Large intestine (tissue), 3 donors: ENCODE results near the gene PAFAH1B1. TPM values are rescaled to one million over a fixed set of nuclear protein-coding genes. Genes with fewer than 3 reads are reported as not detected.
A peak's percentile ranks its signal among the peaks of the same experiment; 100 is the strongest.

ENCODE experiments used
- DNase-seq, 2 donors: peaks; one replicate each; pipeline versions ENCODE4 v3.0.0 to v3.0.0-alpha.2; 2013
- H3K27ac ChIP-seq: one replicate; pipeline ENCODE4 v1.5.1; 2013; ENCODE audit warnings: low read length
- H3K27me3 ChIP-seq: 2 replicates; pipeline ENCODE4 v1.6.1; 2013; ENCODE audit warnings: low read length; ENCODE audit not compliant: control insufficient read depth, insufficient read depth
- H3K36me3 ChIP-seq: 2 replicates; pipeline ENCODE4 v1.6.1; 2013; ENCODE audit warnings: low read length; ENCODE audit not compliant: control insufficient read depth, insufficient read depth
- H3K4me1 ChIP-seq: one replicate; pipeline ENCODE4 v1.6.1; 2013; ENCODE audit warnings: low read length; ENCODE audit not compliant: control insufficient read depth, insufficient read depth
- H3K4me3 ChIP-seq: one replicate; pipeline ENCODE4 v1.5.1; 2013; ENCODE audit warnings: low read length
- H3K9me3 ChIP-seq: one replicate; pipeline ENCODE4 v1.6.1; 2013; ENCODE audit warnings: mild to moderate bottlenecking, low read depth, low read length, moderate library complexity; ENCODE audit not compliant: control insufficient read depth
- WGBS: methylation state at CpG from one replicate; pipeline ENCODE4 v1.1.5; 2013; ENCODE audit warnings: low lambda C conversion rate; ENCODE audit not compliant: insufficient coverage; 5-methylcytosine and 5-hydroxymethylcytosine counted together
- polyA plus RNA-seq: library from polyadenylated mRNA; unstranded; fragments of 120-200 nt; gene quantifications from one replicate; pipeline ENCODE4 v1.2.1, GENCODE V29; 2013

Gene PAFAH1B1
- polyA plus RNA-seq, 1 donor: 107 TPM

DNA sequence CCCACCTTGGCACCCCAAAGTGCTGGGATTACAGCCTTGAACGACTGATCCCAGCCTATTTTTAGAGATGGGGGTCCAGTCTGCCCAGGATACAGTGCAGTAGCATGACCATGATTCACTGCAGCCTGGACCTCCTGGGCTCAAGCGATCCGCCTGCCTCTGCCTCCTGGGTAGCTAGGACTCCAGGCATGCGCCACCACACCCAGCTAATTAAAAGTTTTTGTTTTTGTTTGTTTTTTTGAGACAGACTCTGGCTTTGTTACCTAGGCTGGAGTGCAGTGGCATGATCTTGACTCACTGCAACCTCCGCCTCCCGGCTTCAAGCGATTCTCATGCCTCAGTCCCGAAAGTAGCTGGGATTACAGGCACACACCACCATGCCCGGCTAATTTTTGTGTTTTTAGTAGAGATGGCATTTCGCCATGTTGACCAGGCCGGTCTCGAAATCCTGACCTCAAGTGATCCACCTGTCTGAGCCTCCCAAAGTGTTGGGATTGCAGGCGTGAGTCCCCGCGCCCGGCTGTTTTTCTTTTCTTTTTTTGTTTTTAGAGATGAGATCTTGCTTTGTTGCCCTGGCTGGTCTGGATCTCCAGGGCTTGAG, 2.3 kb upstream of the PAFAH1B1 start:
- no peaks in the 10 kb centered on the region for H3K36me3 ChIP-seq
- no peak overlapping the region for H3K4me3 ChIP-seq
- H3K9me3 ChIP-seq: peaks cover 4% of the 10 kb centered on the region
- WGBS: 80% methylated on average over 1 of the region's 16 CpGs
- peaks cover 7% of the 10 kb centered on the region for H3K4me1 ChIP-seq
- DNase-seq: no peak
- H3K27ac ChIP-seq: no peak overlapping the region
- H3K27me3 ChIP-seq: peaks cover 2% of the 10 kb centered on the region

GRCh38 chr17:2593821-2594721, 617 bp downstream of the PAFAH1B1 start:
- H3K4me1 ChIP-seq: peaks cover 7% of the 10 kb centered on the region

GRCh38 chr17:2594722-2595599, 1.5 kb downstream of the PAFAH1B1 start:
- H3K27ac ChIP-seq: peak overlapping the region; percentile 98
- 0% methylated on average over 2 of the region's 16 CpGs for WGBS
- peaks cover 4% of the 10 kb centered on the region for H3K9me3 ChIP-seq
- H3K27me3 ChIP-seq: no peaks in the 10 kb centered on the region
- peak overlapping the region; percentile 98 for H3K4me3 ChIP-seq
- peak in 1 of 2 donors; percentile 36 for DNase-seq
- peaks cover 7% of the 10 kb centered on the region for H3K4me1 ChIP-seq
- no peaks in the 10 kb centered on the region for H3K36me3 ChIP-seq

More at GRCh38 chr17:2593821-2594721, 617 bp downstream of the PAFAH1B1 start:
- peak; percentile 58 to 86 for DNase-seq
- WGBS: no CpG with 5 or more reads among the region's 80 CpGs
- peak overlapping the region; percentile 98 for H3K27ac ChIP-seq
- H3K36me3 ChIP-seq: no peaks in the 10 kb centered on the region
- H3K27me3 ChIP-seq: no peaks in the 10 kb centered on the region
- H3K4me3 ChIP-seq: peak overlapping the region; percentile 98
- peaks cover 4% of the 10 kb centered on the region for H3K9me3 ChIP-seq

- no CpG with 5 or more reads among the region's 4 CpGs for WGBS
- H3K27ac ChIP-seq: no peak overlapping the region
- H3K36me3 ChIP-seq: no peaks in the 10 kb centered on the region
- H3K4me1 ChIP-seq: peaks cover 7% of the 10 kb centered on the region
- H3K4me3 ChIP-seq: peak overlapping the region; percentile 98
- no peaks in the 10 kb centered on the region for H3K27me3 ChIP-seq
- DNase-seq: no peak
- peaks cover 4% of the 10 kb centered on the region for H3K9me3 ChIP-seq
These were observed 2.3 kb downstream of the PAFAH1B1 start for GRCh38 chr17:2595716-2596115.

DNA sequence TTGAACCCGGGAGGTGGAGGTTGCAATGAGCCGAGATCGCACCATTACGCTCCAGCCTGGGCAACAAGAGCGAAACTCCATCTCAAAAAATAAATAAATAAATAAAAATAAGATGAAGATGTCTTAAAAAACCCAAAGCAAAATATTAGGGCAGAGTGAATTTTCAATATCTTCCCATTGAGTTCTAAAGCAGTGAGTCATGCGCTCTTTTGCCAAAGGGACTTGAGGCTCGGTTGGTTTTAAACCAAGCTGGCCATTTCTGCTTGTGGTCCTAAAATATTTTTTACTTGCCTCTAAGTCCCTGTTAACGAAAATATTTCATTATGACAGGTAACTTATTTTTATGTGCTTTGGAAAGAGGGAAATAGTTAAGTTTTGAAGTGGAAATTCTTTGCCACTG, 4.7 kb downstream of the PAFAH1B1 start:
- H3K27me3 ChIP-seq: no peaks in the 10 kb centered on the region
- no peak for DNase-seq
- no peaks in the 10 kb centered on the region for H3K36me3 ChIP-seq
- no peak overlapping the region for H3K4me3 ChIP-seq
- peaks cover 7% of the 10 kb centered on the region for H3K4me1 ChIP-seq
- WGBS: 100% methylated on average over 6 of the region's 8 CpGs
- no peak overlapping the region for H3K27ac ChIP-seq
- H3K9me3 ChIP-seq: peaks cover 4% of the 10 kb centered on the region

DNA sequence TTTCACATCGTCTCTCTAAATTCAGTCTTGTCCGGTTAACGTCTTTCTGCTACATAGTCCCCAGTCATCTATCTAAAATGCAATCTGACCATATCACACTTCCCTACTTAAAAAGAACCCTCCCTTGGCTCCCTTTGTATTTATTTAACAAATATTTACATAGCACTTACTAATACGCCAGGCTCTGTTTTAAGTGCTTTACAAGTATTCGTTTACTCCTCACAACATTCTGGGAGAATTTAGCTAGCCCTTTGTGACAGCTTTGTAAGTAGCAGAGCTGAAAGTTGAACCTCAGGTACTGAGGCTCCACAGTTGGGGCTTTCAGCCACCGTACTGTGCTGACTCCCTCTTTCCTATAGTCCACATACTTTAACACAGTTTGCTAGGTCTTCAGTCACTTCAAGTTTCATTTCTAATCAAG, 9.2 kb downstream of the PAFAH1B1 start:
- no peak overlapping the region for H3K4me3 ChIP-seq
- 22% methylated on average over 4 of the region's 6 CpGs for WGBS
- no peaks in the 10 kb centered on the region for H3K9me3 ChIP-seq
- H3K36me3 ChIP-seq: peaks cover 2% of the 10 kb centered on the region
- no peaks in the 10 kb centered on the region for H3K4me1 ChIP-seq
- no peaks in the 10 kb centered on the region for H3K27me3 ChIP-seq
- no peak overlapping the region for H3K27ac ChIP-seq
- no peak for DNase-seq

DNA sequence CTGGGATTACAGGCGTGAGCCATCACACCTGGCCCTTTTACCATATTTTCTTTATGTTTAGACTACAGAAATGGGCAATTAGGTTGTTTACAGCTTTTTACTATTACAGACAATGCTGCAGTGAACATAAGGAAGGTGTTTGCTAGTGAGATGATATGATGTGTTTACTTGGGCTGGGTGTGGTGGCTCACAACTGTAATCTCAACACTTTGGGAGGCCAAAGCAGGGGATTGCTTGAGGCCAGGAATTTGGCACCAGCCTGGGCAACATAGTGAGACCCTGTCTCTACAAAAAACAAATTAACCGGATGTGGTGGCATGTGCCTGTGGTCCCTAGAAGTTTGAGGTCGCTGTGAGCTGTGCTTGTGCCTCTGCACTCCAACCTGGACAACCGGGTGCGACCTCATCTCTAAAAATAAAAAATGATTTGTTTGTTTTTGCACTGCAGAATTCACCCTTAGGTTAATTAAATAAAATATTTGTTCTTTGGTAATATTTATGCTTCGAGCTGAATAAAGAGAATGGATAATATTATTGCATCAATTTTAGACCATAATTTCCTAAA, 15.0 kb downstream of the PAFAH1B1 start:
- Histone ChIP-seq H3K4me1 (no peaks in the 10 kb centered on the region), H3K9me3 (no peaks in the 10 kb centered on the region), H3K36me3 (peaks cover 2% of the 10 kb centered on the region), H3K27ac (no peak overlapping the region), H3K4me3 (no peak overlapping the region), H3K27me3 (no peaks in the 10 kb centered on the region)
- 67% methylated on average over 1 of the region's 6 CpGs for WGBS
- DNase-seq: no peak

DNA sequence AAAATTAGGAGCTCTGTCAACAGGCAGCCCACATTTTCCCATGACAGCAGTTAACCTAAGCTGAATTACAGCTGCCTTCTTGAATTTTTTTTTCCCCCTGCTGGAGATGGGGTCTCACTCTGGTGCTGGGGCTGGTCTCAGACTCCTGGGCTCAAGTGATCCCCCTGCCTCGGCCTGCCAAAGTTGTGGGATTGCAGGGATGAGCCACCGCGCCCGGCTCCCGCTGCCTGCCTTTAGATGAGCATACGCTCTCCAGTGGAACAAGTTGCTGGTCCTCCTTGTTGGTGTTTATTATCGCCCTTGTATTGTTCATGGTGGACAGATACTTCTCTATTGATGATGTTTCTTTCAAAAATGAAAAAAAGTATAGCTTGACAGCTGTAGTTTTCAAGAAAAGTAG, 15.6 kb downstream of the PAFAH1B1 start:
- Histone ChIP-seq H3K36me3 (peaks cover 2% of the 10 kb centered on the region), H3K27ac (no peak overlapping the region), H3K27me3 (no peaks in the 10 kb centered on the region), H3K4me1 (no peaks in the 10 kb centered on the region), H3K9me3 (no peaks in the 10 kb centered on the region), H3K4me3 (no peak overlapping the region)
- 100% methylated on average over 1 of the region's 7 CpGs for WGBS
- DNase-seq: no peak

DNA sequence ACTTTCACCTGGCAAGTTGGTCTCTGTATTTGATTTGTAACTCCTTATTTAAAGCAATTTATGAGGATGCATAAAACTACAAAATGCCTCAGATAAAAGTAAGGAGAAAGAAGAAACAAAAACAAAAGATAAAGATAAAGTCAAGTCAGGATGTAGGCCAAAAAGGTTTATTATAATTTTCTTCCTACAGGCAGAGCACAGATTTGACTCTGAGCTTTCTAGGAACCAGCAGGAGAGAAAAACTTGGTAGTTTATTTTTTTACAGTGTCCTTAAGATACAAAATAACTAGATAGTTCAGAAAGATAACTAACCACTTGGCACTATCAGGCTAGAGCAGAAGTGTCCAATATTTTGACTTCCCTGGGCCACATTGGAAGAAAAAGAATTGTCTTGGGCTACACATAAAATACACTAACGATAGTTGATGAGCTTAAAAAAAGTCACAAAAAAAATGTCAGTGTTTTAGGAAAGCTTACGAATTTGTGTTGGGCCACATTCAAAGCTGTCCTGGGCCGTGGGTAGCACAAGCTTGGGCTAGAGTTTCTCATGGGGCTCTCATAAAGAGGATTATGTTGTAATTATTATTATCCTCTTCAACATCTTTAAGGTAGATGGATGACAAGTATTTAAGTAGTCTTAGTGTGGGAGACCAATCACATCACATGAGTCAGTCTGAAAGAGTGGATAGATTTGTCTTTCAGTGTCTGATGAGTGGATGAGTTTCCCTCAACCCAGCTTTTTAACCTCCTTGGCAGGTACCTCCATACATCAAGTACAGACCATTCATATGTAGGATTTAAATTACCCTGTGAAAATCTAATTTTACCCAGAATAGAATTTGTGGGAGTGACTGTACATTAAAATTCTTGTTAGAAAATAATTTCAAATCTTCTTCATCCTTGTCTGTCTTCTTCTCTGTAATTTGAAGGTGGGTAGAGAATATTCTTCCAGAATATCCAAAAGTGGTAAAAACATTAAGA, 17.0 kb downstream of the PAFAH1B1 start:
- Histone ChIP-seq H3K9me3 (no peaks in the 10 kb centered on the region), H3K4me3 (no peak overlapping the region), H3K36me3 (peaks cover 2% of the 10 kb centered on the region), H3K27me3 (no peaks in the 10 kb centered on the region), H3K27ac (no peak overlapping the region), H3K4me1 (no peaks in the 10 kb centered on the region)
- no peak for DNase-seq
- WGBS: no CpG with 5 or more reads among the region's 3 CpGs
